Lower leg skin (tissue), 3 donors: Measurements from ENCODE around the gene MTSS2.

Source experiments
- POLR2A ChIP-seq, 2 donors: fragments of 450-650 bp; IDR thresholded peaks; one replicate each; pipeline ENCODE4 v1.6.1; 2016 to 2017; ENCODE audit warnings: antibody characterized with exemption in 2 of 2, mild to moderate bottlenecking in 1 of 2, moderate library complexity in 1 of 2
- TF ChIP-seq, protein P1 (sequence below), 3 donors: fragments of 450-650 bp; IDR thresholded peaks; one replicate each; pipeline ENCODE4 v1.5.1; 2016; ENCODE audit warnings: antibody characterized with exemption in 3 of 3, mild to moderate bottlenecking in 3 of 3, moderate library complexity in 2 of 3

- TF ChIP-seq, protein P1, sequence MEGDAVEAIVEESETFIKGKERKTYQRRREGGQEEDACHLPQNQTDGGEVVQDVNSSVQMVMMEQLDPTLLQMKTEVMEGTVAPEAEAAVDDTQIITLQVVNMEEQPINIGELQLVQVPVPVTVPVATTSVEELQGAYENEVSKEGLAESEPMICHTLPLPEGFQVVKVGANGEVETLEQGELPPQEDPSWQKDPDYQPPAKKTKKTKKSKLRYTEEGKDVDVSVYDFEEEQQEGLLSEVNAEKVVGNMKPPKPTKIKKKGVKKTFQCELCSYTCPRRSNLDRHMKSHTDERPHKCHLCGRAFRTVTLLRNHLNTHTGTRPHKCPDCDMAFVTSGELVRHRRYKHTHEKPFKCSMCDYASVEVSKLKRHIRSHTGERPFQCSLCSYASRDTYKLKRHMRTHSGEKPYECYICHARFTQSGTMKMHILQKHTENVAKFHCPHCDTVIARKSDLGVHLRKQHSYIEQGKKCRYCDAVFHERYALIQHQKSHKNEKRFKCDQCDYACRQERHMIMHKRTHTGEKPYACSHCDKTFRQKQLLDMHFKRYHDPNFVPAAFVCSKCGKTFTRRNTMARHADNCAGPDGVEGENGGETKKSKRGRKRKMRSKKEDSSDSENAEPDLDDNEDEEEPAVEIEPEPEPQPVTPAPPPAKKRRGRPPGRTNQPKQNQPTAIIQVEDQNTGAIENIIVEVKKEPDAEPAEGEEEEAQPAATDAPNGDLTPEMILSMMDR (IDR thresholded peaks at IDR 0.05), result no peak
- TF ChIP-seq POLR2A (IDR thresholded peaks at IDR 0.05), result no peak
Measured at GRCh38 chr16:70658921-70659320, 26.9 kb downstream of the MTSS2 start.
